Measurements from ENCODE around the gene TRIM17. TPM values are rescaled to one million over a fixed set of nuclear protein-coding genes. Genes with fewer than 3 reads are reported as not detected.

The TRIM17 gene
- total RNA-seq, 3 donors from 2014 or later (not counting 1 experiment from before 2014, with no cell fraction given) = 8.0 to 13.4 (median 8.4) TPM

DNA sequence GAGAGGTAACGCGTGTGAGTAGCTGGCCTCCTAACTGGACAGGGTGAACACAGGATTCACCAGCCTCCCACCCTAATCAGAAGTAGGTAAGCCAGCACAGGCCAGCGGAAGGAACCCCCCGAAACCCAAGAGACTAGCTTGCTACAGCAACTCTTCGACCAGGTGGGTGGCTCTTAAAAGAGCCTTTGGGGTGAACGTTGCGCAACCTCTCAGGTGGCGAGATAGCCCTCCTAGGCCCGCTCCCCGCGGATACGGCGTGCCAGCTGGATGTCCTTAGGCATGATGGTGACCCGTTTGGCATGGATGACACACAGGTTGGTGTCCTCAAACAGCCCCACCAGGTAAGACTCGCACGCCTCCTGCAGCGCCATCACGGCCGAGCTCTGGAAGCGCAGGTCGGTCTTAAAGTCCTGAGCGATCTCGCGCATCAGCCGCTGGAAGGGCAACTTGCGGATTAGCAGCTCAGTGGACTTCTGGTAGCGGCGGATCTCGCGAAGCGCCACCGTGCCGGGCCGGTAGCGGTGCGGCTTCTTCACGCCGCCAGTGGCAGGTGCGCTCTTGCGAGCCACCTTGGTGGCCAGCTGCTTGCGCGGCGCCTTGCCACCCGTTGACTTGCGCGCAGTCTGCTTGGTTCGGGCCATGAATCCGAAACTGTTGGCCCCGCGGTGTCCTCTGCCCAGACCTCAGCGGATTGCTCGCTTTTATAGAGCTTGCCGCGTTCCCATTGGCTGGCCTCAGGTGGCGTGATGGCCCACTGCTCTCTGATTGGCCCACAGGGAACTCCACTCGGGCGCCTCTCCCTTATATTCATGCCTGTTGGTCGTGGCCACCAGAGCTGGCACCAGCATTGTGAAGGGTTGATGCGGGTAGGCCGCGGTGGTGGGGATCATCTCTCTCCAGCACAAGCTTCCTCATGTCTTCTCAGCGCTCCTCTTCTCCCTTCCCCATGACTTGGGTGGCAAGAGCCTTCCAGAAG lies 8.3 kb upstream of the TRIM17 start:
- Mint-ChIP-seq H3K27ac (no peak overlapping the region), H3K9me3 (no peaks in the 10 kb centered on the region), H3K4me1 (no peaks in the 10 kb centered on the region), H3K4me3 (no peak overlapping the region), H3K36me3 (no peaks in the 10 kb centered on the region), H3K27me3 (ENCODE audit: low read depth in 2 of 2) (no peaks in the 10 kb centered on the region)
- DNase-seq (no peak), ATAC-seq (no peak)
- no peaks in the 10 kb centered on the region for H3K36me3 ChIP-seq (ENCODE audit: control insufficient read depth, insufficient read depth, low read length)
- WGBS (ENCODE audit: insufficient coverage) = 98% methylated on average over 62 of the region's 62 CpGs
- H3K4me1 ChIP-seq (ENCODE audit: control insufficient read depth, insufficient read depth, low read length) = no peaks in the 10 kb centered on the region
- TF ChIP-seq, protein P1, sequence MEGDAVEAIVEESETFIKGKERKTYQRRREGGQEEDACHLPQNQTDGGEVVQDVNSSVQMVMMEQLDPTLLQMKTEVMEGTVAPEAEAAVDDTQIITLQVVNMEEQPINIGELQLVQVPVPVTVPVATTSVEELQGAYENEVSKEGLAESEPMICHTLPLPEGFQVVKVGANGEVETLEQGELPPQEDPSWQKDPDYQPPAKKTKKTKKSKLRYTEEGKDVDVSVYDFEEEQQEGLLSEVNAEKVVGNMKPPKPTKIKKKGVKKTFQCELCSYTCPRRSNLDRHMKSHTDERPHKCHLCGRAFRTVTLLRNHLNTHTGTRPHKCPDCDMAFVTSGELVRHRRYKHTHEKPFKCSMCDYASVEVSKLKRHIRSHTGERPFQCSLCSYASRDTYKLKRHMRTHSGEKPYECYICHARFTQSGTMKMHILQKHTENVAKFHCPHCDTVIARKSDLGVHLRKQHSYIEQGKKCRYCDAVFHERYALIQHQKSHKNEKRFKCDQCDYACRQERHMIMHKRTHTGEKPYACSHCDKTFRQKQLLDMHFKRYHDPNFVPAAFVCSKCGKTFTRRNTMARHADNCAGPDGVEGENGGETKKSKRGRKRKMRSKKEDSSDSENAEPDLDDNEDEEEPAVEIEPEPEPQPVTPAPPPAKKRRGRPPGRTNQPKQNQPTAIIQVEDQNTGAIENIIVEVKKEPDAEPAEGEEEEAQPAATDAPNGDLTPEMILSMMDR (IDR thresholded peaks at IDR 0.05) = no peak
- intact Hi-C loops (cut with micrococcal nuclease) = no loop called here
- no peaks in the 10 kb centered on the region for H3K27me3 ChIP-seq (ENCODE audit: control insufficient read depth, insufficient read depth, low read length)
- H3K27ac ChIP-seq (ENCODE audit: low read length) = no peak overlapping the region
- no peak overlapping the region for H3K4me3 ChIP-seq (ENCODE audit: low read length)
- no peaks in the 10 kb centered on the region for H3K9me3 ChIP-seq (ENCODE audit: control insufficient read depth, insufficient read depth, low read length)

DNA sequence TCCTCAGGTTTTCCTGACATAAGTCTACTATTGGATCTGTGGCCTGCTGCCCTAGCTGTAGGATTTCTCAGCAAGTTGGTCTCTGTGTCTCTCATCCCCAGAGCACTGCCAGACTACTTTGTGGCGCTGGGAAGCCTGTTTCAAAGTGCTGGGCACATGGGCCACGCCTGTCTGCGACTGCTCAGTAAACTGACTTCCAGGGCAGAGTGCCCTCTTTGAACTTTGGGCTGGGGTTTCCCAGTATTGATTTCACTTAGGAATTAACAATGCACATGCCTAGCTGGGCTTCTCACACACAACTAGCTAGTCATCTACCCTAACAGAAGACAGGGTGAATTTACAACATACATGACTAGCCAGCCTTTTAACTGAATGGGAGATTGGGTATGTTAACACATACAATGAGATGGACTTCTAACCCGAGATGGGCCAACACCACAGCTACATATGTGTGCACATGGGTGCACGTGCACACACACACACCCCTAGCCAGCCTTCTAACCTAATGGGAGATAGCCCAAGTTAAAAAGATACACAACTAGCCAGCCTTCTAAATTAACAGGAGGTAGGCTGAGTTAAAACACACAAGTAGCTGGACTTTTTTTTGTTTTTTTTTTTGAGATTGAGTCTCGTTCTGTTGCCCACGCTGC lies 6.9 kb upstream of the TRIM17 start:
- no peaks in the 10 kb centered on the region for H3K36me3 Mint-ChIP-seq
- no peak overlapping the region for H3K4me3 ChIP-seq (ENCODE audit: low read length)
- no peak overlapping the region for H3K4me3 Mint-ChIP-seq
- H3K4me1 Mint-ChIP-seq = no peaks in the 10 kb centered on the region
- TF ChIP-seq, protein P1 (IDR thresholded peaks at IDR 0.05) = no peak
- no peak for DNase-seq
- H3K27me3 ChIP-seq (ENCODE audit: control insufficient read depth, insufficient read depth, low read length) = no peaks in the 10 kb centered on the region
- H3K27ac Mint-ChIP-seq = no peak overlapping the region
- no peaks in the 10 kb centered on the region for H3K4me1 ChIP-seq (ENCODE audit: control insufficient read depth, insufficient read depth, low read length)
- H3K27me3 Mint-ChIP-seq (ENCODE audit: low read depth in 2 of 2) = no peaks in the 10 kb centered on the region
- no peaks in the 10 kb centered on the region for H3K36me3 ChIP-seq (ENCODE audit: control insufficient read depth, insufficient read depth, low read length)
- H3K9me3 ChIP-seq (ENCODE audit: control insufficient read depth, insufficient read depth, low read length) = no peaks in the 10 kb centered on the region
- ATAC-seq = no peak
- intact Hi-C loops (cut with micrococcal nuclease) = no loop called here
- WGBS (ENCODE audit: insufficient coverage) = 90% methylated on average over 7 of the region's 7 CpGs
- H3K27ac ChIP-seq (ENCODE audit: low read length) = no peak overlapping the region
- H3K9me3 Mint-ChIP-seq = no peaks in the 10 kb centered on the region

DNA sequence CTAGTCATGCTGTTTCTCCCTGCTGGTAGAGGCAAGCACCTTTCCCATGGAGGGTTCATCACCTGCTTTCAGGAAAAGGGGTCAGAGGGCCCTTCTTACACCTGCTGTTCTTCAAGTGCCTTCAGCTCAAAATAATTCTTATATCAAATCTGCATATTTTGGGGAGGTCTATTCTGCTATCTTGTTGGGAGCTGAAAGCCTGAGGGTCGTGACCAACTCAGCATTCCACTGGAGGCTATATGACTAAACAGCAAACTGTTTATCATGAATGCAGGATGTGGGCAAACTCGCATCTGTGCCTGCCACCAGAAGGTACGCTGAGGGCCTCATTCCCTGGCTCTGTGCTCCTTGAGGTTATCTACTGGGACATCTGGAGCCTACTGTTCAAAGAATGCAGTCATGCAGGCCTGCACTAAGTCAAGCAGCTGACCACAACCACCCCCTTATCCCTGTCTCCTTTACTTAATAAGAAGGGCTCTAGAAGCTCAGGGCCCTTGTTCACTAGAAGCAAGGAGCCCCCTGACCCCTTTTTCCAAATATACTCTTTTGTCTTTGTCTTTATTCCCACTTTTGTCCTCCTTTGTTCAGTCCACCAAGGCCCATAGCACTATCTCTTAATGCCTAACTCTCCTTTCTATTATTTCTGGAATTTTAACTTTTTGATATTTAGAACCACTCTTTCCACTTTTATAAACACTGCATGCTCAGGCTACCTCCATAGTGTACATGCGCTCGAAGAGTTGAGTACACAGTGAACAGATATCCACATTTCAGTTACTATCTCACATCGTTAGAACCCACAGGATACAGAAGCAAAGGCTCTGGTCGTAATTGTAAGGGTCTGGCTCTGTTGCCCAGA lies 4.5 kb upstream of the TRIM17 start:
- WGBS (ENCODE audit: insufficient coverage) = 86% methylated on average over 7 of the region's 7 CpGs

More for the DNA sequence above, 4.5 kb upstream of the TRIM17 start:
- H3K36me3 ChIP-seq (ENCODE audit: control insufficient read depth, insufficient read depth, low read length) = no peaks in the 10 kb centered on the region
- TF ChIP-seq, protein P1 (IDR thresholded peaks at IDR 0.05) = no peak
- peaks cover 5 to 18% of the 10 kb centered on the region in 2 donors for H3K4me1 Mint-ChIP-seq
- H3K4me3 Mint-ChIP-seq = no peak overlapping the region
- ATAC-seq (no peak), DNase-seq (no peak)
- H3K27me3 ChIP-seq (ENCODE audit: control insufficient read depth, insufficient read depth, low read length) = no peaks in the 10 kb centered on the region
- H3K9me3 ChIP-seq (ENCODE audit: control insufficient read depth, insufficient read depth, low read length) = no peaks in the 10 kb centered on the region
- no peak overlapping the region for H3K4me3 ChIP-seq (ENCODE audit: low read length)
- H3K27me3 Mint-ChIP-seq (ENCODE audit: low read depth in 2 of 2) = no peaks in the 10 kb centered on the region
- no peaks in the 10 kb centered on the region for H3K36me3 Mint-ChIP-seq
- H3K27ac ChIP-seq (ENCODE audit: low read length) = no peak overlapping the region
- no peaks in the 10 kb centered on the region for H3K9me3 Mint-ChIP-seq
- no peak overlapping the region for H3K27ac Mint-ChIP-seq
- intact Hi-C loops (cut with micrococcal nuclease) = no loop called here
- H3K4me1 ChIP-seq (ENCODE audit: control insufficient read depth, insufficient read depth, low read length) = peaks cover 8% of the 10 kb centered on the region
